Measurements from ENCODE around the gene PTPN22.
A peak's percentile ranks its signal among the peaks of the same experiment; 100 is the strongest.

Gene PTPN22

GRCh38 chr1:113871597-113872113 lies at the start of gene PTPN22:
TSS of gene PTPN22 (minus strand) at chr1:113871712.
- peak; percentile 63 for DNase-seq (ENCODE audit: low read depth)

- no peak for DNase-seq (ENCODE audit: low read depth)
Measured at GRCh38 chr1:113918243-113918642, 46.7 kb upstream of the PTPN22 start.

- DNase-seq (ENCODE audit: low read depth), result no peak
Measured at GRCh38 chr1:113917400-113918082, 46.0 kb upstream of the PTPN22 start.

GRCh38 chr1:113916974-113917373 lies 45.5 kb upstream of the PTPN22 start:
- DNase-seq (ENCODE audit: low read depth), result no peak

GRCh38 chr1:113913887-113914664 lies 42.6 kb upstream of the PTPN22 start:
- no peak for DNase-seq (ENCODE audit: low read depth)

GRCh38 chr1:113913312-113913668 lies 41.8 kb upstream of the PTPN22 start:
- DNase-seq (ENCODE audit: low read depth), result no peak

- no peak for DNase-seq (ENCODE audit: low read depth)
Measured at GRCh38 chr1:113912594-113913311, 41.2 kb upstream of the PTPN22 start.

GRCh38 chr1:113905435-113905861 lies 33.9 kb upstream of the PTPN22 start:
- no peak for DNase-seq (ENCODE audit: low read depth)

- DNase-seq (ENCODE audit: low read depth), result peak; percentile 89
Measured at GRCh38 chr1:113904674-113905434, 33.3 kb upstream of the PTPN22 start, which contains the start of the genes AP4B1 and DCLRE1B. TSS of gene AP4B1 (minus strand) at chr1:113904799. CDS start at chr1:113904717, 82 bp downstream. TSS of gene DCLRE1B (plus strand) at chr1:113905326. CDS start at chr1:113905587, 261 bp downstream.

- no peak for DNase-seq (ENCODE audit: low read depth)
Measured at GRCh38 chr1:113904293-113904673, 32.8 kb upstream of the PTPN22 start.

GRCh38 chr1:113903501-113904292 lies 32.2 kb upstream of the PTPN22 start:
- DNase-seq (ENCODE audit: low read depth), result peak; percentile 1

GRCh38 chr1:113901191-113901590 lies 29.7 kb upstream of the PTPN22 start:
- DNase-seq (ENCODE audit: low read depth), result no peak

- no peak for DNase-seq (ENCODE audit: low read depth)
Measured at GRCh38 chr1:113899111-113899510, 27.6 kb upstream of the PTPN22 start.

- no peak for DNase-seq (ENCODE audit: low read depth)
Measured at GRCh38 chr1:113898241-113898814, 26.8 kb upstream of the PTPN22 start.

GRCh38 chr1:113895961-113896360 lies 24.4 kb upstream of the PTPN22 start:
- no peak for DNase-seq (ENCODE audit: low read depth)

GRCh38 chr1:113895098-113895497 lies 23.6 kb upstream of the PTPN22 start:
- DNase-seq (ENCODE audit: low read depth), result no peak

GRCh38 chr1:113893267-113893666 lies 21.8 kb upstream of the PTPN22 start:
- no peak for DNase-seq (ENCODE audit: low read depth)

GRCh38 chr1:113891631-113892220 lies 20.2 kb upstream of the PTPN22 start:
- no peak for DNase-seq (ENCODE audit: low read depth)

GRCh38 chr1:113890816-113891215 lies 19.3 kb upstream of the PTPN22 start:
- DNase-seq (ENCODE audit: low read depth), result no peak
